ENCODE results near the gene MLC1. TPM values are rescaled to one million over a fixed set of nuclear protein-coding genes. Genes with fewer than 3 reads are reported as not detected.

MLC1 gene
- polyA plus RNA-seq, 1 donor = 0.57 TPM

GRCh38 chr22:50025993-50026392 is 59.2 kb downstream of the MLC1 start:
- no peaks in the 10 kb centered on the region for H3K36me3 ChIP-seq (ENCODE audit: control insufficient read depth, insufficient read depth, low read length)

GRCh38 chr22:50022171-50022819 is 62.9 kb downstream of the MLC1 start:
- no peaks in the 10 kb centered on the region for H3K9me3 ChIP-seq (ENCODE audit: control insufficient read depth, low read depth, low read length)
- no peak for DNase-seq

More at GRCh38 chr22:50025993-50026392, 59.2 kb downstream of the MLC1 start:
- Histone ChIP-seq H3K4me1 (ENCODE audit: control insufficient read depth, insufficient read depth, low read length) (no peaks in the 10 kb centered on the region), H3K27me3 (ENCODE audit: control insufficient read depth, insufficient read depth, low read length) (peaks cover 25% of the 10 kb centered on the region), H3K4me3 (ENCODE audit: low read length) (no peak overlapping the region), H3K27ac (ENCODE audit: low read length) (no peak overlapping the region), H3K9me3 (ENCODE audit: control insufficient read depth, low read depth, low read length) (no peaks in the 10 kb centered on the region)
- no peak for DNase-seq
- WGBS (ENCODE audit: insufficient coverage, low lambda C conversion rate) = no CpG with 5 or more reads among the region's 13 CpGs

GRCh38 chr22:50020606-50021005 is 64.6 kb downstream of the MLC1 start:
- H3K4me1 ChIP-seq (ENCODE audit: control insufficient read depth, insufficient read depth, low read length) = no peaks in the 10 kb centered on the region
- WGBS (ENCODE audit: insufficient coverage, low lambda C conversion rate) = 100% methylated on average over 1 of the region's 15 CpGs
- H3K27ac ChIP-seq (ENCODE audit: low read length) = no peak overlapping the region
- peaks cover 2% of the 10 kb centered on the region for H3K9me3 ChIP-seq (ENCODE audit: control insufficient read depth, low read depth, low read length)
- peaks cover 42% of the 10 kb centered on the region for H3K27me3 ChIP-seq (ENCODE audit: control insufficient read depth, insufficient read depth, low read length)
- H3K36me3 ChIP-seq (ENCODE audit: control insufficient read depth, insufficient read depth, low read length) = no peaks in the 10 kb centered on the region
- no peak for DNase-seq
- H3K4me3 ChIP-seq (ENCODE audit: low read length) = no peak overlapping the region

More at GRCh38 chr22:50022171-50022819, 62.9 kb downstream of the MLC1 start:
- Histone ChIP-seq H3K4me3 (ENCODE audit: low read length) (no peak overlapping the region), H3K4me1 (ENCODE audit: control insufficient read depth, insufficient read depth, low read length) (no peaks in the 10 kb centered on the region), H3K36me3 (ENCODE audit: control insufficient read depth, insufficient read depth, low read length) (no peaks in the 10 kb centered on the region), H3K27me3 (ENCODE audit: control insufficient read depth, insufficient read depth, low read length) (peaks cover 28% of the 10 kb centered on the region), H3K27ac (ENCODE audit: low read length) (no peak overlapping the region)
- WGBS (ENCODE audit: insufficient coverage, low lambda C conversion rate) = 91% methylated on average over 2 of the region's 14 CpGs

GRCh38 chr22:50019316-50019715 is 65.9 kb downstream of the MLC1 start:
- WGBS (ENCODE audit: insufficient coverage, low lambda C conversion rate) = no CpG with 5 or more reads among the region's 3 CpGs
- Histone ChIP-seq H3K9me3 (ENCODE audit: control insufficient read depth, low read depth, low read length) (peaks cover 7% of the 10 kb centered on the region), H3K4me1 (ENCODE audit: control insufficient read depth, insufficient read depth, low read length) (no peaks in the 10 kb centered on the region), H3K27me3 (ENCODE audit: control insufficient read depth, insufficient read depth, low read length) (peaks cover 50% of the 10 kb centered on the region), H3K4me3 (ENCODE audit: low read length) (no peak overlapping the region), H3K27ac (ENCODE audit: low read length) (no peak overlapping the region), H3K36me3 (ENCODE audit: control insufficient read depth, insufficient read depth, low read length) (no peaks in the 10 kb centered on the region)
- DNase-seq = no peak

GRCh38 chr22:50018608-50019285 is 66.5 kb downstream of the MLC1 start:
- peaks cover 9% of the 10 kb centered on the region for H3K9me3 ChIP-seq (ENCODE audit: control insufficient read depth, low read depth, low read length)
- H3K27ac ChIP-seq (ENCODE audit: low read length) = no peak overlapping the region
- no peak overlapping the region for H3K4me3 ChIP-seq (ENCODE audit: low read length)
- H3K36me3 ChIP-seq (ENCODE audit: control insufficient read depth, insufficient read depth, low read length) = no peaks in the 10 kb centered on the region
- H3K27me3 ChIP-seq (ENCODE audit: control insufficient read depth, insufficient read depth, low read length) = peaks cover 56% of the 10 kb centered on the region
- WGBS (ENCODE audit: insufficient coverage, low lambda C conversion rate) = 71% methylated on average over 6 of the region's 11 CpGs
- H3K4me1 ChIP-seq (ENCODE audit: control insufficient read depth, insufficient read depth, low read length) = no peaks in the 10 kb centered on the region
- no peak for DNase-seq

GRCh38 chr22:50017701-50018224 is 67.5 kb downstream of the MLC1 start:
- no peak overlapping the region for H3K27ac ChIP-seq (ENCODE audit: low read length)
- H3K27me3 ChIP-seq (ENCODE audit: control insufficient read depth, insufficient read depth, low read length) = peaks cover 66% of the 10 kb centered on the region
- no peaks in the 10 kb centered on the region for H3K4me1 ChIP-seq (ENCODE audit: control insufficient read depth, insufficient read depth, low read length)
- H3K4me3 ChIP-seq (ENCODE audit: low read length) = no peak overlapping the region
- peaks cover 9% of the 10 kb centered on the region for H3K9me3 ChIP-seq (ENCODE audit: control insufficient read depth, low read depth, low read length)
- no peak for DNase-seq
- H3K36me3 ChIP-seq (ENCODE audit: control insufficient read depth, insufficient read depth, low read length) = no peaks in the 10 kb centered on the region
- no CpG with 5 or more reads among the region's 6 CpGs for WGBS (ENCODE audit: insufficient coverage, low lambda C conversion rate)

- Histone ChIP-seq H3K9me3 (ENCODE audit: control insufficient read depth, low read depth, low read length) (peaks cover 9% of the 10 kb centered on the region), H3K4me1 (ENCODE audit: control insufficient read depth, insufficient read depth, low read length) (no peaks in the 10 kb centered on the region), H3K27me3 (ENCODE audit: control insufficient read depth, insufficient read depth, low read length) (peaks cover 69% of the 10 kb centered on the region), H3K4me3 (ENCODE audit: low read length) (no peak overlapping the region), H3K27ac (ENCODE audit: low read length) (no peak overlapping the region), H3K36me3 (ENCODE audit: control insufficient read depth, insufficient read depth, low read length) (no peaks in the 10 kb centered on the region)
- DNase-seq = no peak
- WGBS (ENCODE audit: insufficient coverage, low lambda C conversion rate) = no CpG with 5 or more reads among the region's 21 CpGs
These were observed 68.1 kb downstream of the MLC1 start for GRCh38 chr22:50016988-50017700.

- no CpG with 5 or more reads among the region's 20 CpGs for WGBS (ENCODE audit: insufficient coverage, low lambda C conversion rate)
These were observed 68.8 kb downstream of the MLC1 start for GRCh38 chr22:50016308-50016987.

GRCh38 chr22:50015451-50016307 is 69.5 kb downstream of the MLC1 start:
- peaks cover 2% of the 10 kb centered on the region for H3K4me1 ChIP-seq (ENCODE audit: control insufficient read depth, insufficient read depth, low read length)
- WGBS (ENCODE audit: insufficient coverage, low lambda C conversion rate) = no CpG with 5 or more reads among the region's 30 CpGs
- no peak for DNase-seq
- H3K27me3 ChIP-seq (ENCODE audit: control insufficient read depth, insufficient read depth, low read length) = peaks cover 82% of the 10 kb centered on the region
- H3K36me3 ChIP-seq (ENCODE audit: control insufficient read depth, insufficient read depth, low read length) = no peaks in the 10 kb centered on the region
- no peak overlapping the region for H3K4me3 ChIP-seq (ENCODE audit: low read length)
- no peak overlapping the region for H3K27ac ChIP-seq (ENCODE audit: low read length)
- H3K9me3 ChIP-seq (ENCODE audit: control insufficient read depth, low read depth, low read length) = peaks cover 9% of the 10 kb centered on the region

More at GRCh38 chr22:50016308-50016987, 68.8 kb downstream of the MLC1 start:
- peaks cover 76% of the 10 kb centered on the region for H3K27me3 ChIP-seq (ENCODE audit: control insufficient read depth, insufficient read depth, low read length)
- no peaks in the 10 kb centered on the region for H3K36me3 ChIP-seq (ENCODE audit: control insufficient read depth, insufficient read depth, low read length)
- no peak overlapping the region for H3K27ac ChIP-seq (ENCODE audit: low read length)
- DNase-seq = no peak
- H3K4me3 ChIP-seq (ENCODE audit: low read length) = no peak overlapping the region
- H3K4me1 ChIP-seq (ENCODE audit: control insufficient read depth, insufficient read depth, low read length) = no peaks in the 10 kb centered on the region
- peaks cover 9% of the 10 kb centered on the region for H3K9me3 ChIP-seq (ENCODE audit: control insufficient read depth, low read depth, low read length)
